H1 (cell line): Measurements from ENCODE around the gene NAA38. TPM values are rescaled to one million over a fixed set of nuclear protein-coding genes. Genes with fewer than 3 reads are reported as not detected.

Experiments
- E2F6 ChIP-seq: IDR thresholded peaks from 2 replicates; pipeline ENCODE4 v1.6.1; 2012; ENCODE audit warnings: inconsistent platforms
- RBBP5 ChIP-seq: IDR thresholded peaks from 2 replicates; pipeline ENCODE4 v1.7.1; 2012; ENCODE audit warnings: low read depth, mild to moderate bottlenecking, inconsistent platforms, low read length, moderate library complexity, borderline replicate concordance
- SIRT6 ChIP-seq: IDR thresholded peaks from one replicate; pipeline ENCODE4 v1.7.1; 2012; ENCODE audit warnings: low read length, inconsistent platforms
- polyA plus RNA-seq, 7 experiments: library from polyadenylated mRNA; depleted of rRNA in 3 of 7; stranded (reverse) in 5 of 7; unstranded in 2 of 7; fragments of >200 nt in 5 of 7; fragments of 200-250 nt in 2 of 7; gene quantifications; 1 replicate in 5 of 7; 2 replicates in 1 of 7; 4 replicates in 1 of 7; pipeline versions ENCODE4 v1.2.1 to v1.2.3, GENCODE V29; 2011 to 2013; ENCODE audit warnings: missing spikeins in 2 of 7, mixed read lengths in 2 of 7
- total RNA-seq: library from RNA; stranded (reverse); fragmentation: NEBNext Ultra II Directional; extraction: Animal tissue kit (Norgen Biotek cat#: 25700); gene quantifications from 2 replicates; pipeline ENCODE4 v1.2.1, GENCODE V29; 2021

Gene NAA38
- total and polyA plus RNA-seq, 2 of the 8 experiments (the other 6 are each of a cell fraction or from before 2014, with no cell fraction given), result 30.2 to 109 TPM

- TF ChIP-seq RBBP5 (0 out of 2 replicates have a peak, but pooled peaks have one; percentile 38), SIRT6 (no peak), E2F6 (peak; percentile 39)
Observed at GRCh38 chr17:7842380-7843256, 14.7 kb downstream of the NAA38 start (continued).
